ENCODE results near the gene PREX1.

- TF ChIP-seq CTCF (IDR thresholded peaks at IDR 0.05; ENCODE audit: insufficient read depth, low read length) (no peak), POLR2AphosphoS5 (IDR thresholded peaks at IDR 0.05; ENCODE audit: low read depth) (no peak)
Measured at GRCh38 chr20:48801197-48801596, 26.6 kb downstream of the PREX1 start.

Measured in HL-60 (cell line).